Activated CD4-positive, alpha-beta T cell treated with anti-CD3 and anti-CD28 coated beads, Interleukin-10, Interleukin-2, amounts not matched to agents 100 ng/mL and 50 ng/mL, durations not matched to agents 16 hours and 8 hours (primary cell): Measurements from ENCODE around the gene CAPN7.
"Not testable (repeated sequence)": the region's sequence is repeated elsewhere in the genome, so short reads cannot be mapped to it uniquely, and the experiment has no call there.

ENCODE experiments used
- DNase-seq: peaks from one replicate; pipeline ENCODE4 v3.0.0-alpha.2; 2020

CAPN7 gene

DNA sequence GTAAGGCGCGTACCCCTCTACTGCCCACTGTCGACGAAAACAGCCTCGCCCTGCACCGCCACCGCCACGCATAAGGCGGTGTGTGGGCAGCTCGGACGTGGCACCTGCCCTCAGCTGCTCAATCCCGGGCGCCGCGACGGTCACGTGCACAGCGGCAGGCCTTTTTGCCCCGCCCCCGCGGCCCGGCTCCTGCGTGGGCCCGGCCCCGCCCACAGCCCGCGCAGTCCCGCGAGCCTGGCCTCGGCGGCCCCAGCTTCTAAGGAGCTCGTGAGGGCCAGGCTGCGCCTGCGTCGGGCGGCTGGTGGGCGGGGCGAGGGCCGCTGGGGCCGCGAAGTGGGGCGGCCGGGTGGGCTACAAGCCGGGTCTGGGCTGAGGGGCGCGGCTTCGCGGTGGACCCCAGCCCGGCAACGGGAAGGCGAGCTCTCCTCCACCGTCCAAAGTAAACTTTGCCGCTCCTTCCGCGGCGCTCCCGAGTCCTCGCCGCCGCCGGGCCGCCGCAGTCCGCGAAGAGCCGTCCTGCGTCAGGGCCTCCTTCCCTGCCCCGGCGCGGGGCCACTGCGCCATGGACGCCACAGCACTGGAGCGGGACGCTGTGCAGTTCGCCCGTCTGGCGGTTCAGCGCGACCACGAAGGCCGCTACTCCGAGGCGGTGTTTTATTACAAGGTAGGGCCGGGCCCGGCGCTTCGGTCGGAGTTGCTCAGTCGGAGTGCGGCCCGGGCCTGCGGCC, at the start of gene CAPN7:
CAPN7 (plus strand) TSS at position 313 of the 728 bp plus-strand sequence; CDS start at position 563, 250 bp downstream.
- peak; percentile 97 for DNase-seq

- no peak for DNase-seq
Measured at GRCh38 chr3:15157441-15157840, 48.6 kb upstream of the CAPN7 start.

DNA sequence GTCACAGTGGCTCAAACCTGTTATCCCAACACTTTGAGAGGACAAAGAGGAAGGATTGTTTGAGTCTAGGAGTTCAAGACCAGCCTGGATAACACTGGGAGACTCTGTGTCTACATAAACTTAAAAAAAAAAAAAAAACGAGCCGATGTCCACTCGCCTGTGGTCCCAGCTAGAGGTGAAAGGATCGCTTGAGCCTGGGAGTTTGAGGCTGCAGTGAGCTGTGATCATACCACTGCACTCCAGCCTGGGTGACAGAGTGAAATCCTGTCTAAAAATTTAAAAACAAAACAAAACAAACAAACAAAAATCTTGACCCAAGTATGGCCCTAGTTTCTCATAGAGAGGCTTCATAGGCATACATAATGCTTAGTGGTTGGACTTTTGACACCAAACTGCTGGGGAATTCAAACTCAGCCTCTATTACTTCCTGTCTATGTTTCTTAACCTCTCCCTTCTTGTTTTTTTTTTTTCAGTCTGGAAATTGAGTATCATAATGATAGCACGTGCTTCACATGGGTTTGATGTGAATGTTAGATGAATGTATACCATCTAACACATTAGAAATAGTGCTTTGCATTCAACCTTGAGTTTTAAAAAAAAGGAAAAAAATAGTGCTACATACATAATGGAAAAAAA, 46.4 kb upstream of the CAPN7 start:
- DNase-seq = no peak

- DNase-seq = no peak
Measured at GRCh38 chr3:15160662-15161061, 45.4 kb upstream of the CAPN7 start.

GRCh38 chr3:15161133-15161532, 44.9 kb upstream of the CAPN7 start:
- no peak for DNase-seq

DNA sequence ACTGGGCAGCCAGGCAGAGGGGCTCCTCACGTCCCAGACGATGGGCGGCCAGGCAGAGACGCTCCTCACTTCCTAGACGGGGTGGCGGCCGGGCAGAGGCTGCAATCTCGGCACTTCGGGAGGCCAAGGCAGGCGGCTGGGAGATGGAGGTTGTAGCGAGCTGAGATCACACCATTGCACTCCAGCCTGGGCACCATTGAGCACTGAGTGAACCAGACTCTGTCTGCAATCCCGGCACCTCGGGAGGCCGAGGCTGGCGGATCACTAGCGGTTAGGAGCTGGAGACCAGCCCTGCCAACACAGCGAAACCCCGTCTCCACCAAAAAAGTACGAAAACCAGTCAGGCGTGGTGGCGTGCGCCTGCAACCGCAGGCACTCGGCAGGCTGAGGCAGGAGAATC, 42.4 kb upstream of the CAPN7 start:
- DNase-seq = not testable (repeated sequence)

GRCh38 chr3:15164340-15164739, 41.7 kb upstream of the CAPN7 start:
- DNase-seq = no peak

DNA sequence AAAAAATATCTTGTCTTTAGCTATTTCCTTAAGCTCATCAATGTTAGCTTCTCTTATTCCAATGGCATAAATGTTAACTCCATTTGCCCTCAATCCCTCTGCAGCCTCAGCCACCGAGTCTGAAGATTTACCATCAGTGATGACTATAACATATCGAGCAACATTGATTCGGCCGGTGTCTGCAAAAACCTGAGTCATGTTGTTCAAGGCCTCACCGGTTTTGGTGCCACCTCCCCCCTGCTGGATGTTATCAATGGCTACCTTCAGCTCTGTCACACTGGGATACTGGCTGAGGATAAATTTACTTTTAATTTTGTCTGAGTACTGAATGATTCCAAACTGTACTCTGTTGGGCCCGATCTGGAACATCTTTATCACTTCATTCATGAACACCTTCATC, 41.0 kb upstream of the CAPN7 start:
- DNase-seq = no peak

DNA sequence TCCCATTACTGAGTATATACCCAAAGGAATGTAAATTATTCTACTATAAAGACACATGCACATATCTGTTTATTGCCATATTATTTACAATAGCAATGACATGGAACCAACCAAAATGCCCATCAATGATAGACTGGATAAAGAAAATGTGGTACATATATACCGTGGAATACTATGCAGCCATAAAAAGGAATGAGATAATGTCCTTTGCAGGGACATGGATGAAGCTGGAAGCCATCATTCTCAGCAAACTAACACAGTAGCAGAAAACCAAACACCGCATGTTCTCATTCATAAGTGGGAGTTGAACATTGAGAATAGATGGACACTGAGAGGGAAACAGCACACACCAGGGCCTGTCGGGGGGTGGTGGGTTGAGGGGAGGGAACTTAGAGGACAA, 39.7 kb upstream of the CAPN7 start:
- not testable (repeated sequence) for DNase-seq

GRCh38 chr3:15171096-15171495, 35.0 kb upstream of the CAPN7 start:
- no peak for DNase-seq

- DNase-seq = no peak
Measured at GRCh38 chr3:15172806-15173205, 33.2 kb upstream of the CAPN7 start.

GRCh38 chr3:15174953-15175352, 31.1 kb upstream of the CAPN7 start:
- no peak for DNase-seq

GRCh38 chr3:15175605-15176004, 30.4 kb upstream of the CAPN7 start:
- DNase-seq = no peak

- DNase-seq = no peak
Measured at GRCh38 chr3:15180042-15180611, 25.9 kb upstream of the CAPN7 start.

GRCh38 chr3:15181511-15181910, 24.5 kb upstream of the CAPN7 start:
- no peak for DNase-seq

- DNase-seq = no peak
Measured at GRCh38 chr3:15181963-15182362, 24.1 kb upstream of the CAPN7 start.

DNA sequence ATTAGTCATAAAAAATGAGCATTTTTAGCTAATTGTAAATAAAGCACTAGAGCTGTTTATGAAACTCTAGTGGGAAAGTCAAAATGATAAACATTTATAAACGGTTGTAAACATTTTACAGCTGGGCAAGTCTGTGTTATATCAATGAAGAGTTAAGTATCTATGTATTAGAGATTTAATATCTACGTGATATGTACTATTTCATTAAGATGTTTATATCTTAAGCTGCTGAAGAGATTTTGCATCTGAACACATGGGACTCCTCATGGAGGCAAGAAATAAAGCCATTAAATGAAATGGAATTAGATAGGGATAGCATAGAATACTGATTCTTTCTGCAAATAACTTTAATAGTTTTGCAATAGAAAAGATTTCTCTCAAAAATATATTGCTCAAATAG, 23.0 kb upstream of the CAPN7 start:
- DNase-seq = no peak

DNA sequence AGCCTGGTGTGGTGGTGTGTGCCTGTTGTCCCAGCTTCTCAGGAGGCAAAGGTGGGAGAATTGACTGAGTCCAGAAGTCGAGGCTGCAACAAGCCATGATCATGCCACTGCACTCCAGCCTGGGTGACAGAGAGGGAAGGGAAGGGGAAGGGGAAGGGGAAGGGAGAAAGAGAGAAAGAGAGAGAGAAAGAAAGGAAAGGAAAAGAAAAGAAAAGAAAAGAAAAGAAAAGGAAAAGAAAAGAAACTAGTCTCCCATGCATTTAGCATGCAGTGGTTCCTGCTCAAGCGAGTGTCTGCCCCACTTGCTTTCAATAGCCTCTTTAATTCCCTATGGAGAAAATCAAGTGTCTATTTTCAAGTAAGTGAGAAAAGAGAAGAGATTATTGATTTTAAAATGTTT, 20.6 kb upstream of the CAPN7 start:
- DNase-seq = no peak

DNA sequence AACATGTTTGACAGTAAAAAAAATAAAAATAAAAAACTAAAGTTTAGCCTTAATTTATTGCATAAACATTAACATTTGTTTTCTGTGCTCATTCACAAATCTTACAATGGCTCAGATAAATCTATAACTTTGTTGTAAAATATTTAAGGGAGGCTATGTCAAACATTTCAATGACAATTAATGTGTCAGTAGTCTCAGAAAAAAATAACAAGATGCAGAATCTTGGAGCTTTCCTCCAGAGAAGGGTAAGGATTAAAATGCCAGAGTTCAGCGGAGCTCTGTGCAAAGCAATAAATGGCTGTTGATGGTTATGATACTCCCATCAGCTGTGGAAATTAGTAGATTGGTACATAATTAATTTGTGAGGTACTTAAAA, 20.0 kb upstream of the CAPN7 start:
- DNase-seq = no peak

DNA sequence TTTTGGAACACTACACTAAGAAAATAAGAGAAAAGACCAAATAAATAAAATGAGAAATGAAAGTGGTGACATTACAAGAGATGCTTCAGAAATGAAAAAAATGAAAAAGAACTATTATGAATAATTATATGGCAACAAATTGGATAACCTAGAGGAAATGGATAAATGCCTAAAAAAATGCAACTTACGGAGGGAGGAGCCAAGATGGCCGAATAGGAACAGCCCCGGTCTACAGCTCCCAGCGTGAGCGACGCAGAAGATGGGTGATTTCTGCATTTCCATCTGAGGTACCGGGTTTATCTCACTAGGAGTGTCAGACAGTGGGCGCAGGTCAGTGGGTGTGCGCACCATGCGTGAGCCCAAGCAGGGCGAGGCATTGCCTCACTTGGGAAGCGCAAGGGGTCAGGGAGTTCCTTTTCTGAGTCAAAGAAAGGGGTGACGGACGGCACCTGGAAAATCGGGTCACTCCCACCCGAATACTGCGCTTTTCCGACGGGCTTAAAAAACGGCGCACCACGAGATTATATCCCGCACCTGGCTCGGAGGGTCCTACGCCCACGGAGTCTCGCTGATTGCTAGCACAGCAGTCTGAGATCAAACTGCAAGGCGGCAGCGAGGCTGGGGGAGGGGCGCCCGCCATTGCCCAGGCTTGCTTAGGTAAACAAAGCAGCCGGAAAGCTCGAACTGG, 19.4 kb upstream of the CAPN7 start:
- DNase-seq = not testable (repeated sequence)

DNA sequence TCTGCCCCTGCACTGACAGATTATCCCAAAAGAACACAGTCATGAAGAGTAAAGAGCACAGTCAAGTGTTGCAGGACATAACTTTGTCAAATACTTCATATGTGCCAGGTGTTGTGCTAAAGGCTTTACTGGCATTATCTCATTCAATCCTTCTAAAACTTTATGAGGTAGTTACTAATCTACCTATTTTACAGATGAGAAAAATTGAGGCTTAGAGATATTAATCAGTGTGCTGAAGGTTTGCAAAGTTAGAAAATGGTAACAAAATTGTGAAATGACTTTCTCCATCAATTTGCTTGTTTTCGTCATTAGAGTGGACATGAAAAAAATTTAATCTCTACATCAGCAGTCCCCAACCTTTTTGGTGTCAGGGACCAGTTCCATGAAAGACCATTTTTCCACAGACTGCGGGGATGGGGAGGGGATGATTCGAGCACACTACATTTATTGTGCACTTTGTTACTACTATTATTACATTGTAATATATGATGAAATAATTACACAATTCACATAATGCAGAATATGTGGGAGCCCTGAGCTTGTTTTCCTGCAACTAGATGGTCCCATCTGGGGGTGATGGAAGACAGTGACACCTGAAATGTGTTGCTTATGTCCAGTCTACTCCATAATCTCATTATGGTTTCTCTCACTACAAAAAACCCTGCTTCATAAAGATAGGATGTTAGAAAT, 8.6 kb upstream of the CAPN7 start:
- no peak for DNase-seq

DNA sequence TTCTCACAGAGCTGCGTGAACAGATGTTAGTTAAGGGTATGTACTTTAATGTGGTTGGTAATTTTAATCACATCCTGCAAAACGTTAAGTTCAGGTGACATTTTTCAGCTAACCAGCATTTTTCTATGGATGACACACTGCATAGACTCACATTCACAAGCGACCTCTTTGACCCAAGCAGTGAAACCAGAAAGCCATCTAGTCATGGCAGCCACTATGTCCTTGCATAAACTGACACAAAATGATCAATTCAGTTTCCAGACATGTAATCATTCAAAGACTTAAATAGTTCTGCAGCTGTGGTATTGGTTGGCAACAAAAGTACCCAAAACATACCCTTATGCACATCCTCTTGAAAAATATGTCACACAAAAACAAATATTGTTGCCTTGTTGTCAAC, 7.4 kb upstream of the CAPN7 start:
- DNase-seq = no peak

GRCh38 chr3:15199493-15200105, 6.4 kb upstream of the CAPN7 start:
- DNase-seq = no peak
